H1 (cell line): ENCODE measurements around the gene STAM. TPM values are rescaled to one million over a fixed set of nuclear protein-coding genes. Genes with fewer than 3 reads are reported as not detected.

Source experiments
- CTBP2 ChIP-seq: IDR thresholded peaks from 2 replicates; pipeline ENCODE4 v1.7.0; 2011; ENCODE audit warnings: borderline replicate concordance, mild to moderate bottlenecking, moderate library complexity, mixed read lengths, low read length; ENCODE audit not compliant: insufficient read depth, insufficient read length
- polyA plus RNA-seq, 7 experiments: library from polyadenylated mRNA; depleted of rRNA in 3 of 7; stranded (reverse) in 5 of 7; unstranded in 2 of 7; fragments of >200 nt in 5 of 7; fragments of 200-250 nt in 2 of 7; gene quantifications; 1 replicate in 5 of 7; 2 replicates in 1 of 7; 4 replicates in 1 of 7; pipeline versions ENCODE4 v1.2.1 to v1.2.3, GENCODE V29; 2011 to 2013; ENCODE audit warnings: missing spikeins in 2 of 7, mixed read lengths in 2 of 7
- total RNA-seq: library from RNA; stranded (reverse); fragmentation: NEBNext Ultra II Directional; extraction: Animal tissue kit (Norgen Biotek cat#: 25700); gene quantifications from 2 replicates; pipeline ENCODE4 v1.2.1, GENCODE V29; 2021

STAM gene
- total and polyA plus RNA-seq, 2 of the 8 experiments (the other 6 are each of a cell fraction or from before 2014, with no cell fraction given) = 22.0 to 27.8 TPM

DNA sequence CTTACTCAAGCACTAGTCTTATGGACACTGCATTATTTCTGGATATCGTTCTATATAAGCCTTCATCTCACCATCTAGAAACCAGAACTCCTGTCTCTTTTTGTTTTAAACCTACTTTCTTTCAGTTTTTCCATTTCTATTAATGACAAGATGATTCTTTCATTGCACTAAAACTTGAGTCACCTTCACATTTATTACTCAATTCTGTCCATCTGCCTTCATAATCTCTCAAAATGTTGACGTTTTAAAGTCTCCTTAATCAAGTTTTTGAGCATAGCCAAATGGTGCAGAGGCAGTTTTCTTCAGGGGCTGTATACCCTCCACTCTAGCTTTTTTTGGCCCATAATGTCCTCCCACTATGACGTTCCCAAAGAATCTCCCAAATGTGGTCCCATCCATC, 17.6 kb downstream of the STAM start (continued):
- TF ChIP-seq CTBP2 = no peak
